BLaER1 (cell line): Measurements from ENCODE around the gene TMEM259.

Experiments
- H3K27ac ChIP-seq: shearing (Covaris generic); formaldehyde crosslinking; 2 replicates; pipeline ENCODE4 v1.8.1; 2022
- H3K27me3 ChIP-seq: shearing (Covaris generic); formaldehyde crosslinking; 2 replicates; pipeline ENCODE4 v1.8.1; 2022
- H3K36me3 ChIP-seq: shearing (Covaris generic); formaldehyde crosslinking; 2 replicates; pipeline ENCODE4 v1.8.1; 2022
- H3K4me1 ChIP-seq: shearing (Covaris generic); formaldehyde crosslinking; 2 replicates; pipeline ENCODE4 v1.8.1; 2022
- H3K4me2 ChIP-seq: shearing (Covaris generic); formaldehyde crosslinking; 2 replicates; pipeline ENCODE4 v1.8.1; 2022
- H3K4me3 ChIP-seq: shearing (Covaris generic); formaldehyde crosslinking; 2 replicates; pipeline ENCODE4 v1.8.1; 2022
- H3K9ac ChIP-seq: shearing (Covaris generic); formaldehyde crosslinking; 2 replicates; pipeline ENCODE4 v1.8.1; 2022
- H3K9me3 ChIP-seq: shearing (Covaris generic); formaldehyde crosslinking; 2 replicates; pipeline ENCODE4 v1.8.1; 2022
- H4K20me1 ChIP-seq: shearing (Covaris generic); formaldehyde crosslinking; 2 replicates; pipeline ENCODE4 v1.8.1; 2022
- Cebpa-rat ChIP-seq: shearing (Covaris generic); IDR thresholded peaks from 2 replicates; pipeline ENCODE4 v1.8.1; 2022

TMEM259 gene

DNA sequence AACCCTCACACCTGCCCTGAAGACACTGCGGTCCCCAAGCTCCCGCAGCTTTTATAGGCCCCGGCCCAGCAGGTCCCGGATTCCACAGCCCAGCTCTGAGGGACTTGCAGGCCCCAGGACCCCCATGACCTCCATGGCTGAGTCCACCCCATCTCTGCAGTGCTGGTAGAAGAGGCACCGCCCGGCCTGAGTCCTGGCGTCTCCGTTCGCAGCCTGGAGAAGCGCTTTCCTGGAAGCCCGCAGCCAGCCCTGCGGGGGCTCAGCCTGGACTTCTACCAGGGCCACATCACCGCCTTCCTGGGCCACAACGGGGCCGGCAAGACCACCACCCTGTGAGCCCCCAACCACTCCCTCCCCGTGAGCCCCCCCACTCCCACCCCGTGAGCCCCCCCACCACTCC is 28.2 kb upstream of the TMEM259 start:
- no peak overlapping the region for H3K27ac ChIP-seq
- H3K9me3 ChIP-seq, result no peaks in the 10 kb centered on the region
- no peaks in the 10 kb centered on the region for H3K27me3 ChIP-seq
- H3K4me3 ChIP-seq, result no peak overlapping the region
- no peak overlapping the region for H3K9ac ChIP-seq
- no peaks in the 10 kb centered on the region for H4K20me1 ChIP-seq
- no peak for TF ChIP-seq Cebpa-rat
- no peak overlapping the region for H3K4me2 ChIP-seq
- H3K36me3 ChIP-seq, result peaks cover 13% of the 10 kb centered on the region; the same call in 1 of the 2 replicates
- peaks cover 37% of the 10 kb centered on the region for H3K4me1 ChIP-seq

- H3K4me3 ChIP-seq, result no peak overlapping the region
- H3K9me3 ChIP-seq, result no peaks in the 10 kb centered on the region
- TF ChIP-seq Cebpa-rat, result no peak
- H3K4me1 ChIP-seq, result peaks cover 43% of the 10 kb centered on the region
- no peak overlapping the region for H3K9ac ChIP-seq
- H3K4me2 ChIP-seq, result no peak overlapping the region
- no peak overlapping the region for H3K27ac ChIP-seq
- peaks cover 8% of the 10 kb centered on the region; the same call in 1 of the 2 replicates for H3K36me3 ChIP-seq
- H4K20me1 ChIP-seq, result no peaks in the 10 kb centered on the region
- no peaks in the 10 kb centered on the region for H3K27me3 ChIP-seq
Measured at GRCh38 chr19:1047696-1048147, 26.8 kb upstream of the TMEM259 start.

DNA sequence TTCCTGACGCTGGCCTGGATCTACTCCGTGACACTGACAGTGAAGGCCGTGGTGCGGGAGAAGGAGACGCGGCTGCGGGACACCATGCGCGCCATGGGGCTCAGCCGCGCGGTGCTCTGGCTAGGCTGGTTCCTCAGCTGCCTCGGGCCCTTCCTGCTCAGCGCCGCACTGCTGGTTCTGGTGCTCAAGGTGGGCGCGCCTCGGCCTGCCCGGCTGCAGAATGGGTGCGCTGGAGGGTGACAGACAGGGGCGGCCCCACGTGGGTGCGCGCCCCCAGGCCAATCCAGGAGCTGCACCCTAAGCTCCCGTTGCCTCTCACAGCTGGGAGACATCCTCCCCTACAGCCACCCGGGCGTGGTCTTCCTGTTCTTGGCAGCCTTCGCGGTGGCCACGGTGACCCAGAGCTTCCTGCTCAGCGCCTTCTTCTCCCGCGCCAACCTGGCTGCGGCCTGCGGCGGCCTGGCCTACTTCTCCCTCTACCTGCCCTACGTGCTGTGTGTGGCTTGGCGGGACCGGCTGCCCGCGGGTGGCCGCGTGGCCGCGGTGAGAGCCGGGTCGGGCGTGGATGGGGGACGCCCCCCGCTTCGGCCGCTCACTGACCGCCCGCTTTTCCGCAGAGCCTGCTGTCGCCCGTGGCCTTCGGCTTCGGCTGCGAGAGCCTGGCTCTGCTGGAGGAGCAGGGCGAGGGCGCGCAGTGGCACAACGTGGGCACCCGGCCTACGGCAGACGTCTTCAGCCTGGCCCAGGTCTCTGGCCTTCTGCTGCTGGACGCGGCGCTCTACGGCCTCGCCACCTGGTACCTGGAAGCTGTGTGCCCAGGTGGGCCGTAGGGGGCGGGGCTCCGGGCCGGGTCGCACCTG is 26.1 kb upstream of the TMEM259 start:
- no peak overlapping the region for H3K9ac ChIP-seq
- no peak overlapping the region for H3K4me3 ChIP-seq
- H3K4me1 ChIP-seq, result peaks cover 49% of the 10 kb centered on the region
- H3K9me3 ChIP-seq, result no peaks in the 10 kb centered on the region
- H3K36me3 ChIP-seq, result peaks cover 8% of the 10 kb centered on the region; the same call in 1 of the 2 replicates
- no peak for TF ChIP-seq Cebpa-rat
- no peak overlapping the region for H3K4me2 ChIP-seq
- H3K27ac ChIP-seq, result no peak overlapping the region
- peaks cover 2% of the 10 kb centered on the region for H4K20me1 ChIP-seq
- H3K27me3 ChIP-seq, result no peaks in the 10 kb centered on the region

GRCh38 chr19:1046117-1046626 is 25.2 kb upstream of the TMEM259 start:
- H3K4me2 ChIP-seq, result peak overlapping the region; percentile 40
- H3K9me3 ChIP-seq, result no peaks in the 10 kb centered on the region
- H3K9ac ChIP-seq, result no peak overlapping the region
- peaks cover 58% of the 10 kb centered on the region for H3K4me1 ChIP-seq
- TF ChIP-seq Cebpa-rat, result no peak
- no peak overlapping the region for H3K4me3 ChIP-seq
- H4K20me1 ChIP-seq, result peaks cover 11% of the 10 kb centered on the region
- H3K27ac ChIP-seq, result no peak overlapping the region
- H3K27me3 ChIP-seq, result no peaks in the 10 kb centered on the region
- peaks cover 8% of the 10 kb centered on the region; the same call in 1 of the 2 replicates for H3K36me3 ChIP-seq

GRCh38 chr19:1045247-1045603 is 24.3 kb upstream of the TMEM259 start:
- no peak for TF ChIP-seq Cebpa-rat
- no peaks in the 10 kb centered on the region for H3K9me3 ChIP-seq
- peaks cover 11% of the 10 kb centered on the region for H4K20me1 ChIP-seq
- no peak overlapping the region for H3K9ac ChIP-seq
- no peak overlapping the region for H3K27ac ChIP-seq
- H3K4me1 ChIP-seq, result peaks cover 66% of the 10 kb centered on the region
- H3K4me2 ChIP-seq, result no peak overlapping the region
- H3K36me3 ChIP-seq, result peaks cover 8% of the 10 kb centered on the region; the same call in 1 of the 2 replicates
- no peak overlapping the region for H3K4me3 ChIP-seq
- H3K27me3 ChIP-seq, result no peaks in the 10 kb centered on the region

- Histone ChIP-seq H3K27ac (no peak overlapping the region), H3K36me3 (peaks cover 8% of the 10 kb centered on the region; the same call in 1 of the 2 replicates), H3K27me3 (no peaks in the 10 kb centered on the region), H3K4me1 (peaks cover 82% of the 10 kb centered on the region), H3K9me3 (no peaks in the 10 kb centered on the region), H3K4me2 (peak overlapping the region; percentile 95), H4K20me1 (peaks cover 11% of the 10 kb centered on the region), H3K9ac (peak overlapping the region; percentile 31; the same call in 1 of the 2 replicates), H3K4me3 (no peak overlapping the region)
- TF ChIP-seq Cebpa-rat, result no peak
Measured at GRCh38 chr19:1042689-1043511, 22.0 kb upstream of the TMEM259 start.

DNA sequence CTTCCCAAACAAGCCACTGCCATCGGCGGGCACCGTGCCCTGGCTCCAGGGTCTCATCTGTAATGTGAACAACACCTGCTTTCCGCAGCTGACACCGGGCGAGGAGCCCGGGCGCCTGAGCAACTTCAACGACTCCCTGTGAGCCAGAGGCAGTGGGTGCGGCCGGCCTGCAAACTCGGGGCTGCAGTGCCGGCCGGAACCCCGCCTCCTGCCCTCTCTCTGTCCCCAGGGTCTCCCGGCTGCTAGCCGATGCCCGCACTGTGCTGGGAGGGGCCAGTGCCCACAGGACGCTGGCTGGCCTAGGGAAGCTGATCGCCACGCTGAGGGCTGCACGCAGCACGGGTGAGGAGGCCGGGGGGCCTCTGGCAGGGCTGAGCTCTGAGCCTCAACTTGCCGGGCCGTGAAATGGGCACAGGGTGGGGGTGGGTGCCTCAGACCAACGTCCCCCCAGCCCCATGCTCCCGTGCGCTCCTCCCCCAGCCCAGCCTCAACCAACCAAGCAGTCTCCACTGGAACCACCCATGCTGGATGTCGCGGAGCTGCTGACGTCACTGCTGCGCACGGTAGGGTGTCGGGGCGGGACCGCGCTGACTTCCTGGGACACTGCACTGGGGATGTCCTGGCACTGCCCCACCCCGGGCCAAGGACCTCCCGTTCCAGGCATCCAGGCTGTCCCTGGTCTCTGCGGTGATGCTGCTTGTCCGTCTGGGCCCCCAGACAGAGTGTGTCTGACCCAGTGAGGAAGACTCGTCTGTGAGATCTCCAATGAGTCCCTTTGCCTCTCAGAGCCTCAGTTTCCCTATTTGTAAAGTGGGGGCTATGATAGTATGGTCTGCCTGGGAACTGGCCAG is 21.1 kb upstream of the TMEM259 start:
- Histone ChIP-seq H3K4me3 (no peak overlapping the region; the same call in 1 of the 2 replicates), H3K4me1 (peaks cover 87% of the 10 kb centered on the region), H4K20me1 (peaks cover 11% of the 10 kb centered on the region), H3K27me3 (no peaks in the 10 kb centered on the region), H3K4me2 (peak overlapping the region; percentile 95), H3K9me3 (no peaks in the 10 kb centered on the region), H3K9ac (no peak overlapping the region), H3K36me3 (peaks cover 4% of the 10 kb centered on the region; the same call in 1 of the 2 replicates), H3K27ac (no peak overlapping the region)
- no peak for TF ChIP-seq Cebpa-rat

GRCh38 chr19:1041272-1041834 is 20.4 kb upstream of the TMEM259 start:
- Histone ChIP-seq H3K9ac (no peak overlapping the region), H3K4me2 (peak overlapping the region; percentile 95), H3K27me3 (no peaks in the 10 kb centered on the region), H3K36me3 (no peaks in the 10 kb centered on the region), H3K4me3 (peak overlapping the region; percentile 67), H3K4me1 (peaks cover 89% of the 10 kb centered on the region), H3K9me3 (no peaks in the 10 kb centered on the region), H3K27ac (no peak overlapping the region), H4K20me1 (peaks cover 11% of the 10 kb centered on the region)
- TF ChIP-seq Cebpa-rat, result no peak
